CMK (cell line): ENCODE data around the gene SGMS1.
"Not testable (repeated sequence)": the region's sequence is repeated elsewhere in the genome, so short reads cannot be mapped to it uniquely, and the experiment has no call there.

Source experiments
- DNase-seq: peaks from one replicate; pipeline ENCODE4 v3.0.0-alpha.2; 2010; ENCODE audit warnings: low read depth

SGMS1 gene

GRCh38 chr10:50508315-50509051 lies 115.3 kb downstream of the SGMS1 start:
- no peak for DNase-seq

GRCh38 chr10:50506861-50507573 lies 116.7 kb downstream of the SGMS1 start:
- DNase-seq = no peak

GRCh38 chr10:50504389-50504788 lies 119.4 kb downstream of the SGMS1 start:
- DNase-seq = no peak

GRCh38 chr10:50503661-50504320 lies 120.0 kb downstream of the SGMS1 start:
- DNase-seq = no peak

- DNase-seq = not testable (repeated sequence)
Measured at GRCh38 chr10:50503156-50503555, 120.6 kb downstream of the SGMS1 start.

GRCh38 chr10:50501924-50502452 lies 121.8 kb downstream of the SGMS1 start:
- DNase-seq = no peak

- DNase-seq = no peak
Measured at GRCh38 chr10:50501478-50501877, 122.3 kb downstream of the SGMS1 start.

- no peak for DNase-seq
Measured at GRCh38 chr10:50498465-50498864, 125.3 kb downstream of the SGMS1 start.

GRCh38 chr10:50497758-50498157 lies 126.0 kb downstream of the SGMS1 start:
- DNase-seq = no peak

GRCh38 chr10:50496228-50496627 lies 127.5 kb downstream of the SGMS1 start:
- DNase-seq = no peak

- no peak for DNase-seq
Measured at GRCh38 chr10:50490241-50490640, 133.5 kb downstream of the SGMS1 start.

GRCh38 chr10:50484550-50484949 lies 139.2 kb downstream of the SGMS1 start:
- DNase-seq = not testable (repeated sequence)

- DNase-seq = no peak
Measured at GRCh38 chr10:50480054-50481007, 143.4 kb downstream of the SGMS1 start.

- no peak for DNase-seq
Measured at GRCh38 chr10:50477287-50478203, 146.2 kb downstream of the SGMS1 start.

GRCh38 chr10:50473756-50474155 lies 150.0 kb downstream of the SGMS1 start:
- DNase-seq = no peak

- no peak for DNase-seq
Measured at GRCh38 chr10:50472914-50473313, 150.8 kb downstream of the SGMS1 start.

- no peak for DNase-seq
Measured at GRCh38 chr10:50471583-50471975, 152.2 kb downstream of the SGMS1 start.

- no peak for DNase-seq
Measured at GRCh38 chr10:50470798-50471582, 152.8 kb downstream of the SGMS1 start.

GRCh38 chr10:50470345-50470744 lies 153.4 kb downstream of the SGMS1 start:
- DNase-seq = no peak

GRCh38 chr10:50469778-50470193 lies 154.0 kb downstream of the SGMS1 start:
- DNase-seq = peak; percentile 42
